Mesendoderm (in vitro differentiated cells): ENCODE measurements around the gene PMM1.
"Not testable (repeated sequence)": the region's sequence is repeated elsewhere in the genome, so short reads cannot be mapped to it uniquely, and the experiment has no call there.

Experiments
- DNase-seq: peaks from one replicate; pipeline ENCODE4 v3.0.0; 2013
- H2AK5ac ChIP-seq: 2 replicates; pipeline ENCODE4 v1.6.1; 2013; ENCODE audit warnings: low read length, inconsistent platforms
- H2BK120ac ChIP-seq: 2 replicates; pipeline ENCODE4 v1.6.1; 2013; ENCODE audit warnings: low read depth, mild to moderate bottlenecking, low read length, moderate library complexity, mixed read lengths
- H2BK15ac ChIP-seq: replicated peaks from 2 replicates; pipeline ENCODE4 v1.6.1; 2013; ENCODE audit warnings: low read depth, mild to moderate bottlenecking, moderate library complexity
- H2BK5ac ChIP-seq: 2 replicates; pipeline ENCODE4 v1.6.1; 2013; ENCODE audit warnings: low read length, inconsistent platforms
- H3K18ac ChIP-seq: 2 replicates; pipeline ENCODE4 v1.6.1; 2013; ENCODE audit warnings: mild to moderate bottlenecking, low read length, mixed read lengths
- H3K23ac ChIP-seq: one replicate; pipeline ENCODE4 v1.6.1; 2013; ENCODE audit warnings: low read length
- H3K27ac ChIP-seq: 2 replicates; pipeline ENCODE4 v1.5.1; 2013; ENCODE audit warnings: low read depth, mild to moderate bottlenecking, inconsistent platforms, low read length, moderate library complexity
- H3K27me3 ChIP-seq: 2 replicates; pipeline ENCODE4 v1.6.1; 2013; ENCODE audit warnings: low read length, control low read depth, mild to moderate bottlenecking, inconsistent platforms; ENCODE audit not compliant: insufficient read depth, poor library complexity
- H3K36me3 ChIP-seq: 2 replicates; pipeline ENCODE4 v1.6.1; 2013; ENCODE audit warnings: low read length, inconsistent platforms; ENCODE audit not compliant: control insufficient read depth, insufficient read depth
- H3K4ac ChIP-seq: one replicate; pipeline ENCODE4 v1.6.1; 2013; ENCODE audit warnings: low read depth, mild to moderate bottlenecking, low read length, moderate library complexity
- H3K4me1 ChIP-seq: 2 replicates; pipeline ENCODE4 v1.6.1; 2013; ENCODE audit warnings: low read depth, low read length, inconsistent platforms; ENCODE audit not compliant: control insufficient read depth
- H3K4me2 ChIP-seq: 2 replicates; pipeline ENCODE4 v1.6.1; 2013; ENCODE audit warnings: low read length
- H3K4me3 ChIP-seq: 2 replicates; pipeline ENCODE4 v1.5.1; 2013; ENCODE audit warnings: mild to moderate bottlenecking, low read length
- H3K56ac ChIP-seq: one replicate; pipeline ENCODE4 v1.6.1; 2013; ENCODE audit warnings: low read length
- H3K79me1 ChIP-seq: 2 replicates; pipeline ENCODE4 v1.6.1; 2013; ENCODE audit warnings: low read length, inconsistent platforms
- H3K79me2 ChIP-seq: 2 replicates; pipeline ENCODE4 v1.6.1; 2013; ENCODE audit warnings: mild to moderate bottlenecking, low read length; ENCODE audit not compliant: control insufficient read depth, insufficient read depth
- H3K9ac ChIP-seq: 2 replicates; pipeline ENCODE4 v1.6.1; 2013; ENCODE audit warnings: low read length, inconsistent platforms
- H4K5ac ChIP-seq: one replicate; pipeline ENCODE4 v1.6.1; 2013; ENCODE audit warnings: low read length
- H4K8ac ChIP-seq: one replicate; pipeline ENCODE4 v1.6.1; 2013; ENCODE audit warnings: low read depth, mild to moderate bottlenecking, control low read depth, low read length, moderate library complexity
- WGBS: extraction: QIAGEN DNeasy Blood & Tissue Kit; methylation state at CpG from one replicate; pipeline ENCODE4 v1.1.7; 2013; ENCODE audit warnings: low lambda C conversion rate, missing lambda C conversion rate; ENCODE audit not compliant: insufficient coverage; ENCODE audit errors: extremely low coverage; 5-methylcytosine and 5-hydroxymethylcytosine counted together

PMM1 gene

GRCh38 chr22:41634610-41635009 lies 45.0 kb upstream of the PMM1 start:
- H3K4ac ChIP-seq, H3K4me1 ChIP-seq, H3K23ac ChIP-seq, H3K79me2 ChIP-seq, H3K27ac ChIP-seq, H3K56ac ChIP-seq, H4K8ac ChIP-seq, H3K4me3 ChIP-seq, H3K9ac ChIP-seq, H2AK5ac ChIP-seq, H2BK120ac ChIP-seq, H2BK15ac ChIP-seq, H4K5ac ChIP-seq, H3K27me3 ChIP-seq, H2BK5ac ChIP-seq, H3K79me1 ChIP-seq, DNase-seq, H3K18ac ChIP-seq, H3K4me2 ChIP-seq: not testable (repeated sequence)
- no CpG with 5 or more reads among the region's 8 CpGs for WGBS
- peaks cover 16% of the 10 kb centered on the region for H3K36me3 ChIP-seq

GRCh38 chr22:41631615-41632014 lies 42.0 kb upstream of the PMM1 start:
- not testable (repeated sequence) for H3K79me2 ChIP-seq, H3K36me3 ChIP-seq, H3K4me1 ChIP-seq, H3K23ac ChIP-seq, H2BK15ac ChIP-seq, H3K56ac ChIP-seq, H3K9ac ChIP-seq, H4K8ac ChIP-seq, H2BK120ac ChIP-seq, DNase-seq, H3K27me3 ChIP-seq, H2BK5ac ChIP-seq, H3K4ac ChIP-seq, H3K27ac ChIP-seq, H3K79me1 ChIP-seq, H3K4me2 ChIP-seq, H2AK5ac ChIP-seq, H3K4me3 ChIP-seq, H4K5ac ChIP-seq, H3K18ac ChIP-seq
- WGBS = no CpG with 5 or more reads among the region's 23 CpGs

GRCh38 chr22:41631115-41631514 lies 41.5 kb upstream of the PMM1 start:
- not testable (repeated sequence) for H3K79me2 ChIP-seq, H3K4me1 ChIP-seq, H3K27me3 ChIP-seq, H3K36me3 ChIP-seq, H2BK15ac ChIP-seq, H4K8ac ChIP-seq, H3K4ac ChIP-seq, H3K18ac ChIP-seq, DNase-seq, H2BK5ac ChIP-seq, H3K9ac ChIP-seq, H2BK120ac ChIP-seq, H3K79me1 ChIP-seq, H2AK5ac ChIP-seq, H3K27ac ChIP-seq, H3K4me3 ChIP-seq, H3K23ac ChIP-seq, H3K4me2 ChIP-seq, H4K5ac ChIP-seq, H3K56ac ChIP-seq
- no CpG with 5 or more reads among the region's 28 CpGs for WGBS

- Histone ChIP-seq H3K4ac (no peak overlapping the region), H3K9ac (no peak overlapping the region), H2AK5ac (no peak overlapping the region), H3K18ac (no peak overlapping the region), H2BK120ac (no peak overlapping the region), H4K5ac (no peak overlapping the region), H3K27ac (no peak overlapping the region), H3K36me3 (peaks cover 8% of the 10 kb centered on the region), H3K79me2 (peaks cover 16% of the 10 kb centered on the region), H3K56ac (no peak overlapping the region), H2BK15ac (no peak overlapping the region), H3K4me1 (peaks cover 4% of the 10 kb centered on the region), H3K27me3 (no peaks in the 10 kb centered on the region), H3K79me1 (peaks cover 10% of the 10 kb centered on the region), H3K4me2 (no peak overlapping the region), H2BK5ac (no peak overlapping the region), H4K8ac (no peak overlapping the region), H3K23ac (no peak overlapping the region), H3K4me3 (no peak overlapping the region)
- DNase-seq = no peak
- no CpG with 5 or more reads among the region's 7 CpGs for WGBS
Observed at GRCh38 chr22:41625577-41625976, 35.9 kb upstream of the PMM1 start.

- DNase-seq = no peak
- no peak overlapping the region for H2AK5ac ChIP-seq
- H2BK15ac ChIP-seq = no peak overlapping the region
- H3K18ac ChIP-seq = no peak overlapping the region
- H4K8ac ChIP-seq = no peak overlapping the region
- peak overlapping the region; percentile 37 for H2BK5ac ChIP-seq
- H3K4me1 ChIP-seq = peaks cover 4% of the 10 kb centered on the region
- peak overlapping the region; percentile 100 for H3K56ac ChIP-seq
- H3K4me3 ChIP-seq = peak overlapping the region; percentile 96
- H3K27ac ChIP-seq = no peak overlapping the region
- H3K23ac ChIP-seq = peak overlapping the region; percentile 90
- H3K27me3 ChIP-seq = no peaks in the 10 kb centered on the region
- no peak overlapping the region for H2BK120ac ChIP-seq
- no peak overlapping the region for H4K5ac ChIP-seq
- H3K9ac ChIP-seq = peak overlapping the region; percentile 99
- peak overlapping the region; percentile 97 for H3K4me2 ChIP-seq
- no peak overlapping the region for H3K4ac ChIP-seq
- peaks cover 5% of the 10 kb centered on the region for H3K36me3 ChIP-seq
- peaks cover 11% of the 10 kb centered on the region for H3K79me1 ChIP-seq
- H3K79me2 ChIP-seq = peaks cover 19% of the 10 kb centered on the region
- no CpG with 5 or more reads among the region's 8 CpGs for WGBS
Observed at GRCh38 chr22:41621911-41622179, 32.2 kb upstream of the PMM1 start.

GRCh38 chr22:41621099-41621910 lies 31.7 kb upstream of the PMM1 start, which contains the start of gene XRCC6:
TSS of gene XRCC6 (plus strand) at chr22:41621295. CDS start at chr22:41622005, 710 bp downstream.
- Histone ChIP-seq H3K23ac (peak within 1 kb of the TSS; percentile 95), H4K8ac (no peak within 1 kb of the TSS), H4K5ac (no peak within 1 kb of the TSS), H3K36me3 (peaks cover 5% of the 10 kb centered on the region), H2BK5ac (peak within 1 kb of the TSS; percentile 93), H3K79me1 (peaks cover 11% of the 10 kb centered on the region), H2BK15ac (no peak within 1 kb of the TSS), H3K27ac (peak within 1 kb of the TSS; percentile 60), H3K56ac (peak within 1 kb of the TSS; percentile 100), H3K4me1 (peaks cover 4% of the 10 kb centered on the region), H3K18ac (peak within 1 kb of the TSS; percentile 8), H3K9ac (peak within 1 kb of the TSS; percentile 99), H3K4me2 (peak within 1 kb of the TSS; percentile 97), H2AK5ac (peak within 1 kb of the TSS; percentile 59), H2BK120ac (no peak within 1 kb of the TSS), H3K27me3 (no peaks in the 10 kb centered on the region), H3K4ac (peak within 1 kb of the TSS; percentile 44), H3K79me2 (peaks cover 19% of the 10 kb centered on the region), H3K4me3 (peak within 1 kb of the TSS; percentile 96)
- peak; percentile 100 for DNase-seq
- WGBS = no CpG with 5 or more reads among the region's 70 CpGs
